Epithelial cell of proximal tubule (primary cell): Measurements from ENCODE around the gene ST8SIA4. TPM values are rescaled to one million over a fixed set of nuclear protein-coding genes. Genes with fewer than 3 reads are reported as not detected.

Experiments
- DNase-seq: peaks from one replicate; pipeline ENCODE4 v3.0.0-alpha.2; 2011; ENCODE audit warnings: low read depth
- H3K4me3 ChIP-seq: 2 replicates; pipeline ENCODE4 v1.5.1; 2011; ENCODE audit warnings: low read depth, mild to moderate bottlenecking, low read length
- total RNA-seq: library from RNA; depleted of rRNA; stranded (reverse); fragments of >200 nt; gene quantifications from 2 replicates; pipeline ENCODE4 v1.2.3, GENCODE V29; 2015
- TF ChIP-seq, protein P1 (sequence below): conservative IDR thresholded peaks from 2 replicates; pipeline ENCODE4 v1.5.1; 2012; ENCODE audit warnings: low read depth, mild to moderate bottlenecking, low read length

ST8SIA4 gene, protein sequence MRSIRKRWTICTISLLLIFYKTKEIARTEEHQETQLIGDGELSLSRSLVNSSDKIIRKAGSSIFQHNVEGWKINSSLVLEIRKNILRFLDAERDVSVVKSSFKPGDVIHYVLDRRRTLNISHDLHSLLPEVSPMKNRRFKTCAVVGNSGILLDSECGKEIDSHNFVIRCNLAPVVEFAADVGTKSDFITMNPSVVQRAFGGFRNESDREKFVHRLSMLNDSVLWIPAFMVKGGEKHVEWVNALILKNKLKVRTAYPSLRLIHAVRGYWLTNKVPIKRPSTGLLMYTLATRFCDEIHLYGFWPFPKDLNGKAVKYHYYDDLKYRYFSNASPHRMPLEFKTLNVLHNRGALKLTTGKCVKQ
- 0.12 and 0.72 TPM in 2 replicates for total RNA-seq

DNA sequence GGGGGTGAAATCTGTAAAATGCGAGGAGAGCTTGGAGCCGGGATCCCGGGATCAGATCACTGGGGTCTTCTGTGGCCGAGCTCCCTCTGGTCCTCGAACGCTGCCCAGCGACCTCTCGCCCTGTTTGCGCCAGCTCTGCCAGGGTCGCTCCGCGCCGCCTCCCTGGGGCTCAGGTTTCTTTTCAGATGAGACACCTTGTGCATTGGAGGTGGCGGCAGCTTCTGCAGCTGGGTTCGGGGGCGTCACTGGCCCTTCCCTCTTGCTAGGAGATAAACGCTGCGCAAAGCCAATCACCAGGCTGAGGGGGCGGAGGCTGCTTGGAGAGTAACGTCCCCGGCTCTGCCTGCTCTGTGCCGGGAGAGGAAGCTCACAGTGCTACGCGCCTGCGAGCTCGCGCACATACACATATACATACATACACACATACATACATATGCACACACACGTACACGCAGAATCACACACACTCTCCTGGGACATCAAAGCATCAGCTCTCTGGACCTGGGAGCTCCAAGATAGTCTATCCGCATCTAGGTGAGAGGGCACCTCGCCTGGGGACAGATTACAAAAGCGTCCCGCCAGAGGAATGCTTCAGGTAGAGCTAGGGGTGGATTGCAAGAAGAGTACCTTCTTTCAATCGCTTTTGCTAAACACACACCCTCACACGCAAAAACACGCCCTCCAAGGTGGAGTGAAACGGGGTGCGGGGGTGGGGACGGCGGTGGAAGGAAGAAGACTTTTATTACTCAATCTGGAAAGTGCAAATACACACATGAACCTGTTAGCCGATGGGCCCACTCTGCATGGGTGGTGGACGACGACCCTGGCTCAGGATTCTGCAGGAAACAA, at the start of gene ST8SIA4:
Gene ST8SIA4, minus strand, starts transcription at position 244 of the 849 bp plus-strand sequence. CDS start 327 bp downstream, outside the sequence.
- DNase-seq: no peak
- peak within 1 kb of the TSS; percentile 63 for H3K4me3 ChIP-seq
- TF ChIP-seq, protein P1, sequence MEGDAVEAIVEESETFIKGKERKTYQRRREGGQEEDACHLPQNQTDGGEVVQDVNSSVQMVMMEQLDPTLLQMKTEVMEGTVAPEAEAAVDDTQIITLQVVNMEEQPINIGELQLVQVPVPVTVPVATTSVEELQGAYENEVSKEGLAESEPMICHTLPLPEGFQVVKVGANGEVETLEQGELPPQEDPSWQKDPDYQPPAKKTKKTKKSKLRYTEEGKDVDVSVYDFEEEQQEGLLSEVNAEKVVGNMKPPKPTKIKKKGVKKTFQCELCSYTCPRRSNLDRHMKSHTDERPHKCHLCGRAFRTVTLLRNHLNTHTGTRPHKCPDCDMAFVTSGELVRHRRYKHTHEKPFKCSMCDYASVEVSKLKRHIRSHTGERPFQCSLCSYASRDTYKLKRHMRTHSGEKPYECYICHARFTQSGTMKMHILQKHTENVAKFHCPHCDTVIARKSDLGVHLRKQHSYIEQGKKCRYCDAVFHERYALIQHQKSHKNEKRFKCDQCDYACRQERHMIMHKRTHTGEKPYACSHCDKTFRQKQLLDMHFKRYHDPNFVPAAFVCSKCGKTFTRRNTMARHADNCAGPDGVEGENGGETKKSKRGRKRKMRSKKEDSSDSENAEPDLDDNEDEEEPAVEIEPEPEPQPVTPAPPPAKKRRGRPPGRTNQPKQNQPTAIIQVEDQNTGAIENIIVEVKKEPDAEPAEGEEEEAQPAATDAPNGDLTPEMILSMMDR: no peak

DNA sequence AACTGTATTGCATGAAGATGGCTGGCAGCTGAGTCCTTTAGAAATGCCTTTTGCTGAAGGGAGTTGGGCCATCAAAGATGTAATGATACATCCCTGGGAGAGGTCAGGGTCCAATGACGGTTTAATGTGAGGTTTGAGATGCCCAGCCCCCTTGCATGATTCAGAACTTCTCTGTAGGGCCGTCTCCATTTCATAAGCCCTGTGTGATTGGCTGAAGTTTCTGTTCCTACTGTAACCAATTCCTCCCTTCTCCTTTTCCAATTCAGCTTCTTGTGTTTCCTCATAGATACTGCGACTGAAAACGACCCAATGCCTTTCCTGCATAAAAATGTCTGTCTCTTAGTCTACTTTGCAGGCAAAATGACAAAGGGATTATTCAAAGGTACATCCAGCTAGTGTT, 47.9 kb upstream of the ST8SIA4 start:
- DNase-seq: no peak
- TF ChIP-seq, protein P1: no peak
- H3K4me3 ChIP-seq: no peak overlapping the region

DNA sequence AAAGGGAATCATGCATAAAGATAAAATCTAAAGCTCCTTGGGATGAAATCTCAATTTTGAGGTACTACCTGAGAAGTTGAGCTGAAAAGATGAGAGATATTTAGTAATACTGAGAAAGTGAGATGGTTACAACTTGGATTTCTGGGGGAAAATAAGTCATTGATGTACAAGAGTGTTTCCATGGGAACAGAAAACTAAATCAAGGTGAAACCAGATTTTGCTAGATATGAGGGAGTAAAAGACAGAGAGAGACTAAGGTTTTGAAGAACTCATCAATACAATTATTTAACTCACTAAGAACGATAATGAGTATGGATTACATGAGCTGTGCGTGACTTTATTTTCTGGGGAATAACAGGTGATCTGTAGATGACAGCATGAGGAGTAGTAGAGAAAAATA, 10.2 kb upstream of the ST8SIA4 start:
- no peak for DNase-seq
- H3K4me3 ChIP-seq: no peak overlapping the region
- TF ChIP-seq, protein P1: no peak

DNA sequence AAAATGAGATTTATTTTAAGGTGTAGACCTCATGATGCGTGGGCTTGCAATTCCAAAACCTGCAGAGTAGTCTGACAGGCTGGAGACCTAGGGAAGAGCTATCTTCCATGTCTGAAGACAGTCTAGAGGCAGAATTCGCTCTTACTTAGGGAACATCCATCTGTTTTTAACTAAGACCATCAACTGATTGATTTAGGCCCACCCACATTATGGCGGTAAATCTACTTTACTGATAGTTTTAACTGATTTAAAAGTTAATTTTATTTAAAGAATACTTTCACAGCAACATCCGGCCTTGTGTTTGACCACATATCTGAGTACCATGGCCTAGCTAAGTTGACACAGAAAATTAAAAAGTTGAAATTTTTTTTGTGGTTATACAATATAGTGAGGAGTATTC, 6.0 kb upstream of the ST8SIA4 start:
- H3K4me3 ChIP-seq: no peak overlapping the region
- TF ChIP-seq, protein P1: no peak
- DNase-seq: no peak

DNA sequence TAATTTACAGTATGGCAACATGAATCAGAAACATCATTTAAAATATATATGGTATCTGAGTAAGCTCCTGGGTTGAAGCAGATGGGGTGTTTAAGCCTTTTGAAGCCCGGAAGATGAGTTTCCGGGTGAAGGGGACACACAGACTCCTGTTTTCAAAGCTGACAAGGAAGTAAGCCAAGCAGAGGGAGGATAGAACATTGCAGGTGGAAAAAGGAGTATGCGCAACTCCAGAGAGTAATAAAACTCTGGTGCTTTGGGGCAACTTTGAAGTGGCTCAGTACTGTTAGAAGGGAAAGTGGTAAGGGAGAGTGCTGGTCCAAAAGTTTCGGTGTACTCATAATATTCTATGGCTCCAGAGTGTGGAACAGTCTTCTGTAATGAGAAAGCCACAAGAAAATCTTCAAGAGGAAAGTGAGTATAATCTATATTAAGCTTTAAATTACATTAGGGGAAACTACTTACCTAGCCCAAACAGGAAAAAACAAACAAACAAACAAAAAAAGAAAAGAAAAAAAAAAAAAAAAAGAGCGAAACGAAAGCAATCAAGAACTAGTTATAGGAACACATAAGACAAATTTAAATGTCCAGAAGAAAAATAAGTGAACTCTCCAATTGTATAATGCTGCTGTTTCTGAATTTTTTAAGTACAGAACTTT, 2.3 kb upstream of the ST8SIA4 start:
- TF ChIP-seq, protein P1: no peak
- no peak for DNase-seq
- no peak overlapping the region for H3K4me3 ChIP-seq

DNA sequence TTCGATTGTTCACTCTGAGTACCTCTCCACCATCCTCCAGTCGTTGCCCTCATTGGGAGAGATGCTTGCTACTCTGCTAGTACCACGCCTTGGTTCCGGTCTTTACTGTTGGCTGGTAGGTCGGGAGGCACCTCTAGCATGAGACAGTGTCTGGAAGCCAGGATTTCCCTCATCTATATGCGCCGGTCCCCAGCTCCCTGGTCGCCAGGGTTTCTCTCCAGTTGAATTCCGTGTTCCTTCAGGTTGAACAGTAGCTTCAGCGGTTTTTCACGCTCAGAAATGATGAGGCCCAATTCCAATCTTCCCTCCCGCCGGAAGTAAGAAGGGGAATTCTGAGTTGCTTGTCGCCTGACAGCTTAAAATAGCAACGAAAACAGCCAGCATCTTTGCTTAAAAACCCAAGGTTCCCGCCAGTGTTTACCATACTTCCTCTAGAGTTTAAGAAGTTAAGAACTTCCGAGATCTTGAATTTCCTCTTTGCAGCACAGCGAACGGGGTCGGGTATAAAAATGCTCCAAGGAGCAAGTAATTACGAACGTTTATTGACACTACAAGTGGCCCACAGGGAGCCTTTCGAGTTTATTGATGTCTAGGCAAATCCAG, 1.3 kb upstream of the ST8SIA4 start:
- H3K4me3 ChIP-seq: no peak overlapping the region
- no peak for DNase-seq
- TF ChIP-seq, protein P1: no peak
